Measurements from ENCODE around the gene ZNF664.

Gene ZNF664

GRCh38 chr12:123997908-123998307 lies 24.9 kb downstream of the ZNF664 start:
- H3K36me3 Mint-ChIP-seq (ENCODE audit: low read depth): peaks cover 49% of the 10 kb centered on the region
- intact Hi-C loops (cut with micrococcal nuclease): no loop called here
- H3K9me3 Mint-ChIP-seq: no peaks in the 10 kb centered on the region
- H3K4me1 Mint-ChIP-seq (ENCODE audit: low read depth): no peaks in the 10 kb centered on the region
- no peak overlapping the region for H3K27ac Mint-ChIP-seq
- H3K4me3 Mint-ChIP-seq: no peak overlapping the region
- H3K27me3 Mint-ChIP-seq: no peaks in the 10 kb centered on the region

GRCh38 chr12:123998344-123998990 lies 25.5 kb downstream of the ZNF664 start:
- Mint-ChIP-seq H3K4me1 (ENCODE audit: low read depth) (no peaks in the 10 kb centered on the region), H3K9me3 (no peaks in the 10 kb centered on the region), H3K27ac (no peak overlapping the region), H3K4me3 (no peak overlapping the region), H3K27me3 (no peaks in the 10 kb centered on the region), H3K36me3 (ENCODE audit: low read depth) (peaks cover 44% of the 10 kb centered on the region)
- intact Hi-C loops (cut with micrococcal nuclease): no loop called here

GRCh38 chr12:123998991-123999359 lies 26.0 kb downstream of the ZNF664 start:
- Mint-ChIP-seq H3K27me3 (no peaks in the 10 kb centered on the region), H3K4me3 (no peak overlapping the region), H3K36me3 (ENCODE audit: low read depth) (peaks cover 39% of the 10 kb centered on the region), H3K4me1 (ENCODE audit: low read depth) (no peaks in the 10 kb centered on the region), H3K9me3 (no peaks in the 10 kb centered on the region), H3K27ac (no peak overlapping the region)
- intact Hi-C loops (cut with micrococcal nuclease): no loop called here

- H3K27ac Mint-ChIP-seq: no peak overlapping the region
These were observed 27.1 kb downstream of the ZNF664 start for GRCh38 chr12:124000111-124000510.

GRCh38 chr12:124001343-124001742 lies 28.3 kb downstream of the ZNF664 start:
- intact Hi-C loops (cut with micrococcal nuclease): no loop called here
- Mint-ChIP-seq H3K36me3 (ENCODE audit: low read depth) (peaks cover 19% of the 10 kb centered on the region), H3K27me3 (no peaks in the 10 kb centered on the region), H3K4me1 (ENCODE audit: low read depth) (peaks cover 9% of the 10 kb centered on the region), H3K4me3 (no peak overlapping the region), H3K27ac (no peak overlapping the region), H3K9me3 (no peaks in the 10 kb centered on the region)

More at GRCh38 chr12:124000111-124000510, 27.1 kb downstream of the ZNF664 start:
- H3K4me1 Mint-ChIP-seq (ENCODE audit: low read depth): no peaks in the 10 kb centered on the region
- peaks cover 32% of the 10 kb centered on the region for H3K36me3 Mint-ChIP-seq (ENCODE audit: low read depth)
- no peak overlapping the region for H3K4me3 Mint-ChIP-seq
- no peaks in the 10 kb centered on the region for H3K27me3 Mint-ChIP-seq
- intact Hi-C loops (cut with micrococcal nuclease): no loop called here
- no peaks in the 10 kb centered on the region for H3K9me3 Mint-ChIP-seq

GRCh38 chr12:124002021-124002644 lies 29.1 kb downstream of the ZNF664 start:
- Mint-ChIP-seq H3K27me3 (no peaks in the 10 kb centered on the region), H3K4me3 (no peak overlapping the region), H3K36me3 (ENCODE audit: low read depth) (peaks cover 15% of the 10 kb centered on the region), H3K9me3 (no peaks in the 10 kb centered on the region), H3K4me1 (ENCODE audit: low read depth) (peaks cover 17% of the 10 kb centered on the region), H3K27ac (no peak overlapping the region)
- intact Hi-C loops (cut with micrococcal nuclease): no loop called here

GRCh38 chr12:124002654-124003053 lies 29.6 kb downstream of the ZNF664 start:
- Mint-ChIP-seq H3K36me3 (ENCODE audit: low read depth) (peaks cover 16% of the 10 kb centered on the region), H3K27ac (no peak overlapping the region), H3K4me1 (ENCODE audit: low read depth) (peaks cover 22% of the 10 kb centered on the region), H3K4me3 (no peak overlapping the region), H3K27me3 (no peaks in the 10 kb centered on the region), H3K9me3 (no peaks in the 10 kb centered on the region)
- intact Hi-C loops (cut with micrococcal nuclease): no loop called here

GRCh38 chr12:124004233-124004875 lies 31.3 kb downstream of the ZNF664 start:
- Mint-ChIP-seq H3K4me3 (no peak overlapping the region), H3K9me3 (no peaks in the 10 kb centered on the region), H3K27me3 (no peaks in the 10 kb centered on the region), H3K4me1 (ENCODE audit: low read depth) (peaks cover 30% of the 10 kb centered on the region), H3K36me3 (ENCODE audit: low read depth) (peaks cover 8% of the 10 kb centered on the region), H3K27ac (no peak overlapping the region)
- intact Hi-C loops (cut with micrococcal nuclease): no loop called here

GRCh38 chr12:124006085-124006845 lies 33.2 kb downstream of the ZNF664 start:
- Mint-ChIP-seq H3K9me3 (no peaks in the 10 kb centered on the region), H3K4me3 (no peak overlapping the region)

GRCh38 chr12:124006846-124007713 lies 34.1 kb downstream of the ZNF664 start:
- H3K4me3 Mint-ChIP-seq: no peak overlapping the region
- peak overlapping the region; percentile 4 for H3K27ac Mint-ChIP-seq
- H3K4me1 Mint-ChIP-seq (ENCODE audit: low read depth): peaks cover 30% of the 10 kb centered on the region
- no peaks in the 10 kb centered on the region for H3K9me3 Mint-ChIP-seq
- H3K36me3 Mint-ChIP-seq (ENCODE audit: low read depth): peaks cover 27% of the 10 kb centered on the region
- H3K27me3 Mint-ChIP-seq: no peaks in the 10 kb centered on the region
- intact Hi-C loops (cut with micrococcal nuclease): no loop called here

More at GRCh38 chr12:124006085-124006845, 33.2 kb downstream of the ZNF664 start:
- intact Hi-C loops (cut with micrococcal nuclease): no loop called here
- peaks cover 30% of the 10 kb centered on the region for H3K4me1 Mint-ChIP-seq (ENCODE audit: low read depth)
- H3K27ac Mint-ChIP-seq: peak overlapping the region; percentile 4
- H3K27me3 Mint-ChIP-seq: no peaks in the 10 kb centered on the region
- H3K36me3 Mint-ChIP-seq (ENCODE audit: low read depth): peaks cover 18% of the 10 kb centered on the region

GRCh38 chr12:124007826-124008570 lies 35.0 kb downstream of the ZNF664 start:
- Mint-ChIP-seq H3K36me3 (ENCODE audit: low read depth) (peaks cover 36% of the 10 kb centered on the region), H3K27ac (no peak overlapping the region), H3K9me3 (no peaks in the 10 kb centered on the region), H3K27me3 (no peaks in the 10 kb centered on the region), H3K4me3 (no peak overlapping the region), H3K4me1 (ENCODE audit: low read depth) (peaks cover 30% of the 10 kb centered on the region)
- intact Hi-C loops (cut with micrococcal nuclease): no loop called here

GRCh38 chr12:124008595-124008994 lies 35.6 kb downstream of the ZNF664 start:
- intact Hi-C loops (cut with micrococcal nuclease): no loop called here
- peaks cover 42% of the 10 kb centered on the region for H3K36me3 Mint-ChIP-seq (ENCODE audit: low read depth)
- no peaks in the 10 kb centered on the region for H3K27me3 Mint-ChIP-seq
- no peak overlapping the region for H3K4me3 Mint-ChIP-seq
- peaks cover 30% of the 10 kb centered on the region for H3K4me1 Mint-ChIP-seq (ENCODE audit: low read depth)
- no peak overlapping the region for H3K27ac Mint-ChIP-seq
- H3K9me3 Mint-ChIP-seq: no peaks in the 10 kb centered on the region

GRCh38 chr12:124009781-124010180 lies 36.8 kb downstream of the ZNF664 start:
- Mint-ChIP-seq H3K27ac (no peak overlapping the region), H3K36me3 (ENCODE audit: low read depth) (peaks cover 42% of the 10 kb centered on the region)

More at GRCh38 chr12:124009781-124010180, 36.8 kb downstream of the ZNF664 start:
- intact Hi-C loops (cut with micrococcal nuclease): no loop called here
- Mint-ChIP-seq H3K9me3 (no peaks in the 10 kb centered on the region), H3K27me3 (no peaks in the 10 kb centered on the region), H3K4me1 (ENCODE audit: low read depth) (peaks cover 30% of the 10 kb centered on the region), H3K4me3 (no peak overlapping the region)
